MM.1S (cell line): ENCODE results near the gene ACAA1.

Experiments used
- CTCF ChIP-seq: fragments of 300-600 bp; sonication (generic); IDR thresholded peaks from 2 replicates; pipeline ENCODE4 v1.5.1; 2016; ENCODE audit warnings: antibody characterized with exemption, low read length, mixed read lengths
- EZH2 ChIP-seq: fragments of 300-600 bp; sonication (generic); optimal IDR thresholded peaks from 2 replicates; pipeline ENCODE3; 2017; ENCODE audit warnings: low read depth, mild to moderate bottlenecking, antibody characterized with exemption, low read length, mixed read lengths

- TF ChIP-seq CTCF (no peak), EZH2 (no peak)
These were observed at the start of gene ACAA1 for GRCh38 chr3:38136777-38137614.
